Epidermal melanocyte (primary cell): ENCODE data around the gene IER3.
"Not testable (repeated sequence)": the region's sequence is repeated elsewhere in the genome, so short reads cannot be mapped to it uniquely, and the experiment has no call there.

ENCODE experiments used
- DNase-seq: peaks from one replicate; pipeline ENCODE4 v3.0.0; 2011; ENCODE audit warnings: low spot score; ENCODE audit not compliant: insufficient read length

Gene IER3

DNA sequence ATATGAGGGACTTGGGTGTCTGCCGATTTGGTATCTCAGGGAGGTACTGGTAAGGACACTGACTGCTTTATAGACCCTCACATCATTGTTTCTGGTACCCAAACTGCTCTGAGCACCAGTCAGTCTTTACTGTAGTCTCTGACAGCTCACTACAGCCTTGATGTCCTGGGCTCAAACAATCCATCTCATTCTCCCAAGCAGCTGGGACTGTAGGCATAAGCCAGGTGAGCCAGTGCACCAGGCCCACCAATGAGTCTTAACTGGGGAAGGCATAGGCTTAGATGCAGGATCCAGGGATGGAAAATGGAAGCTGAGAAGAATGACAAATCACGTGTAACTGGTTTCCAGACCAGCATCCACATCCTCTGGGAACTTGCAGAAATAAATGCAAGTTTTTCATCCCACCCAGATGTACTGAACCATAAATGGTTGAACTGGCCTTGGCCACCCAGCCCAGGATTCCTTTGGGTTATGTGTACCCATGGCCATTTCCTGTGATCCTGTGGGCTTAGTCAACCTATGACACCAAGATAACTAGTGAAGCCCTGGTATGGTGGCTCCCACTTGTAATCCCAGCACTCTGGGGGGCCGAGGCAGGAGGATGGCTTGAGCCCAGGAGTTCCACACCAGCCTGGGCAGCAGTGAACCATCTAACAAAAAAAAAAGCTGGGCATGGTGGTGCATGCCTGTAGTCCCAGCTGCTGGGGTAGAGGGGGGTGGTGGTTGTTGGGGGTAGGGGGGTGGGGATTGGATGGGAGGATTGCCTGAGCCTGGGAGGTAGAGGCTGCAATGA, 18.4 kb downstream of the IER3 start:
- no peak for DNase-seq

GRCh38 chr6:30724906-30725667, 19.3 kb downstream of the IER3 start:
- no peak for DNase-seq

- DNase-seq: not testable (repeated sequence)
Observed at GRCh38 chr6:30723843-30724741, 20.3 kb downstream of the IER3 start.

GRCh38 chr6:30723159-30723842, 21.0 kb downstream of the IER3 start:
- not testable (repeated sequence) for DNase-seq

- DNase-seq: peak; percentile 60
Observed at GRCh38 chr6:30722280-30723112, 21.9 kb downstream of the IER3 start.

GRCh38 chr6:30722025-30722279, 22.4 kb downstream of the IER3 start:
- not testable (repeated sequence) for DNase-seq

- DNase-seq: peak; percentile 69
Observed at GRCh38 chr6:30721198-30722024, 22.9 kb downstream of the IER3 start.

DNA sequence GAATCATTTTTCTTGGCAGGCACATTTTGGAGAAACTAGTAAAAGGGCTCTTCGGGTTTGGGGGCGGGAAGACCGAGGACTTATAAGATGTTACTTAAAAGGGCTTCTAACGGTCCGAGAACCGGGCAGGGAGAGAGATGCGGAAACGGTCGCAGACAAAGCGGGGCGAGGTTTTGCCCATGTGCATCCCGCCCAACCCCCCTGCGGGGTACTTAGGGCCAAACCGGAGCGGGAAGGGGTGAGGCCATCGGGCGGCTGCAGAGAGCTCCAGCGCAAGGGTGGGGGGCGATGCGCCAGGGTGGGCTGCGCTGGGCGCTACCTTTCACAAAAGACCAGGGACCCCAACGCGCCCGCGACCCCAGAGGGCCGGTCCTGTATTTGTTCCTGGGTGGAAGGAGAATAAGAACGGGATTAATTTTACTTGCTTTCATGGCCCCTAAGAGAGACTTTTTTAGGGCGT, 23.6 kb downstream of the IER3 start:
- DNase-seq: no peak

DNA sequence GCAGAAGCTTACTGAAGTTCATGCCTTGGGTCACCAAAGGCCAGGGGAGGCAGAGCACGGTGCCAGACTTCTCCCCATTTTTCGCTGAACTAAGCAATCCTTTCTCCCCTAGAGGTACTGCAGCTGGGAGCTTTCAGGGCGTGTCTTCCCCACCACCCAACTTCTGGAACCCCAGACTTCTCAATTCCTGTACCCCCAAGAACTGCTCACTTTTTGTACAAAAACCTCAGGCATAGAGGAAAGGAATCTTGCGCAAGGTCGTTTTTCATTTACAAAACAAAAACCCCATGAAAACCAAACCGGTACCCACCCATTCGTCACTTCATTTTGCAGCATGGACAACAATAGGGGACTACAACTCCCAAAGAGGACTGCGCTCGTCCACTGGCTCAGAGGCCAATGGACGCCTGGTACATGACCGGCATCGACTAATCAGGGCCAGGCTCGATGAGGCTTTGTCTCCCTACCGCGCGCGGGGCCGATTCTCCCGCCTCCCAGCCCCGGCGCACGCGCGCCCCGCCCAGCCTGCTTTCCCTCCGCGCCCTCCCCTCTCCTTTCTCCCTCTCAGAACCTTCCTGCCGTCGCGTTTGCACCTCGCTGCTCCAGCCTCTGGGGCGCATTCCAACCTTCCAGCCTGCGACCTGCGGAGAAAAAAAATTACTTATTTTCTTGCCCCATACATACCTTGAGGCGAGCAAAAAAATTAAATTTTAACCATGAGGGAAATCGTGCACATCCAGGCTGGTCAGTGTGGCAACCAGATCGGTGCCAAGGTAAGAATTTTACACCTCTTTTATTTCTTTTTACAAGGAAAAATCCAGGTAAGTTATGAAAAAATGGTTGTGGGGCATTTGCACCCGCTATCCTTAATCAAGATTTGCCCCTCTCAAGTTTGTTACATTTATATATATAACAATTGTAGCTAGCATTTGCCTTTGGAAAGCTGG, 24.3 kb downstream of the IER3 start, which contains the start of gene TUBB:
TUBB (plus strand) TSS at position 562 of the 947 bp plus-strand sequence; CDS start at position 717, 155 bp downstream.
- DNase-seq: peak; percentile 90

DNA sequence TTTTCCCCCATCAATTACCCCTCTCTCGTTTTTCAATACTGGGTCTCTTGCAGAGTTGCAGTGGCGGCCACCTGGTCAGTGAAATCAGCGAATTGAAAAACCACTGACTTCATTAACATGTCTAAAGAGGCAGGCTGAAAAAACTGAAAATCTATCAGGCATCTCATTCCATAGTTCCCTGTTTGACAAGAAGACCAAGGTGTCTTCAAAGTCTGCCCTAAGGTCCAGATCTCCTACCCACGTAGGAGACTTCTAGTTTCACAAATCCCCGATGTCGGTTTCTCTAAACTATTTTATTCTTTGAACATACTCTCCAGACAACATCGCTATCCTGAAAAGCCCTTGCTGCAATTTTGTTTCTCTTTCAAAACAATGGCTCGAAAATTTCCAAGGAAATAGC, 25.0 kb downstream of the IER3 start:
- no peak for DNase-seq

- not testable (repeated sequence) for DNase-seq
Observed at GRCh38 chr6:30717845-30718720, 26.3 kb downstream of the IER3 start.

DNA sequence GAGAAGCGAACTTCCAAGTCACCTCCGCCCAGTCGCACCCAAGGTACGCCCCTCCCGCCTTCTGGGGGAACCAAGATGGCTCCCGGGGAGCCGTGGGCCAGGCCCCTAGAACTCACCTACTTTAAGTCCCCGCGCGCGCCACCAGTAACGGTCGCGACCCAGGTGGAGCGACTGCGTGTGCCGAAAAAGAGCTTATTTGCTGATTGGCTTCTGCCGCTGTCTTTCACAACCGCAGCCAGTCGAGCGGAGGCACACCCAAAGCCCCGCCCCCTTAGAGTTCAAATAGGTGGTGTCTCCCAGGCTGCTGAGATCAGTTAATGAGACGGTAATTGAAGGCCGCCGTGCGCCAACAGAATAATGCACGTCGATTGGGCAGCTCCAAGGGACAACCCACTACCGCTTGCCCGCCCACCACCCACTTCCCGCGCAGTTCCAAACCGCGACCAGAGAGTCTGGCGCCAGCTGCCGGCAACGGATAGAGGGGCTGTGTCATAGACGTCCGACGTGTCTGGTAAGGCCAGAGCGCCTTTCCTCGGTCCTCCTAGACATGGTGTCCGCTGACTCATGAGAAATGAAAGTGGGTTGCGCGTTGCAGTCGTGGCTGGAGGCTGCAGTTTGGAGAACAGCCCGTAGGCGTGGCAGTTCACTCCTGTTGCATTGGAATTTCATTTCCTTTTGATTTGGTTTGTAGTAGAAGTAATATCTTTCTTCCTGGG, 27.1 kb downstream of the IER3 start, which contains the start of gene MDC1:
MDC1 (minus strand) TSS at position 153 of the 716 bp plus-strand sequence. CDS start 2,106 bp downstream, outside the sequence.
- DNase-seq: peak; percentile 91

DNA sequence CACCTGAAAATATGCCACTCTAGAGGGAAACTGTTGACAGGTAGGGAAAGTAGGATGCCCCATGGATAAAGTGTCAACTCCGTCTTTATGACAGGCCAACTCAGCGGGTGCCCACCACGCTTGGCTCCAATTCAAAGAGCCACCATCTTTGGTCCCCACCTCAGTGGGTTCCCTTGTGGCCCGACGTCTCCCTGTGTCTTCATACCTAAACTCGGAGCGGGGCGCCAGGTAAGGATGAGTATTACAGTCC, 27.5 kb downstream of the IER3 start:
- DNase-seq: no peak

DNA sequence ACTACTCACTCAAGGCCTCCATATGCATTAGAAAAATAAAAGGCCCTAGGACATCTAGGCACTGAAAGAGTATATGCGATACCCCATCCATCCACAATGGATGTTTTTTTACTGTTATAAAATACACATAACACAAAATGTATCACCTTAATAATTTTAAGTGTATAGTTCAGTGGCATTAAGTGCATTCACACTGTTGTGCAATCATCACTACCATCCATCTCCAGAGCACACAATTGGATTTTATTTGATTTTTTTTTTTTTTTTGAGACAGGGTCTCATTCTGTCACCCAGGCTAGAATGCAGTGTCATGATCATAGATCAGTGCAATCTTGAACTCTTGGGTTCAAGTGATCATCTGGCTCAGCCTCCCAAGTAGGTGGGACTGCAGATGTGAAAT, 30.1 kb downstream of the IER3 start:
- no peak for DNase-seq

GRCh38 chr6:30712441-30712945, 31.9 kb downstream of the IER3 start:
- no peak for DNase-seq

GRCh38 chr6:30711758-30712380, 32.5 kb downstream of the IER3 start:
- no peak for DNase-seq
